Tibial nerve (tissue), 4 donors: Measurements from ENCODE around the gene RPN1.

Source experiments
- CTCF ChIP-seq, 5 experiments: fragments of 200-600 bp in 3 of 5; fragments of 450-650 bp in 2 of 5; sonication (generic) in 3 of 5; IDR thresholded peaks; one replicate each; pipeline ENCODE4 v1.5.1; 2016 to 2019; ENCODE audit warnings: antibody characterized with exemption in 5 of 5, mild to moderate bottlenecking in 3 of 5, moderate library complexity in 2 of 5
- EP300 ChIP-seq, 2 donors: sonication (generic); formaldehyde crosslinking; IDR thresholded peaks; one replicate each; pipeline ENCODE4 v1.6.1; 2017; ENCODE audit warnings: antibody characterized with exemption in 2 of 2, mild to moderate bottlenecking in 1 of 2
- POLR2A ChIP-seq, 2 donors: fragments of 450-650 bp; IDR thresholded peaks; one replicate each; pipeline ENCODE4 v1.6.1; 2017; ENCODE audit warnings: antibody characterized with exemption in 2 of 2, mild to moderate bottlenecking in 2 of 2, moderate library complexity in 2 of 2

DNA sequence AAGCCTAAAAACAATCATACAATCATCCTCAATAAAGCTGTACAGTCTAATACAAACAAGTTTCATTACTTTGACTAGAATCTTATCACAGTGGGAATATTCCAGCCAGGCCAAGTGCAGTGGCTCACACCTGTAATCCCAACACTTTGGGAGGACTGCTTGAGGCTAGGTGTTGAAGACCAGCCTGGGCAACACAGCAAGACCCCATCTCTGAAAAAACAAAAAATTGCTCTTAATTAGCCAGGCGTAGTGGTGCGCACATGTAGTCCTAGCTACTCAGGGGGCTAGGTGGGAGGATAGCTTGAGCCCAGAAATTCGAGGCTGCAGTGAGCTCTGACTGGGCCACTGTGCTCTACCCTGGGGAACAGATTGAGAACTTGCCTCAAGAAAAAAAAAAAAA is 3.3 kb downstream of the RPN1 start:
- no peak for TF ChIP-seq CTCF (IDR thresholded peaks at IDR 0.05)
- no peak for TF ChIP-seq EP300 (IDR thresholded peaks at IDR 0.05)
- no peak for TF ChIP-seq POLR2A (IDR thresholded peaks at IDR 0.05)
